ENCODE measurements around the gene TMEM53. TPM values are rescaled to one million over a fixed set of nuclear protein-coding genes. Genes with fewer than 3 reads are reported as not detected.
A peak's percentile ranks its signal among the peaks of the same experiment; 100 is the strongest.

The TMEM53 gene
- total and polyA plus RNA-seq, 2 of the 8 experiments (the other 6 are each of a cell fraction or from before 2014, with no cell fraction given): 6.7 to 27.9 TPM

GRCh38 chr1:44655609-44656008 is 18.7 kb downstream of the TMEM53 start (continued):
- TF ChIP-seq CHD7 (IDR thresholded peaks at IDR 0.05; ENCODE audit: insufficient replicate concordance, low read length) (no peak), SIX5 (IDR thresholded peaks at IDR 0.05; ENCODE audit: low read depth, low read length) (no peak), CTCF (IDR thresholded peaks at IDR 0.05; ENCODE audit: control extremely low read depth in 1 of 3, insufficient read depth in 1 of 3, low read depth in 1 of 3, low read length in 3 of 3) (peak; percentile 86 to 96 (median 92)), NANOG (IDR thresholded peaks at IDR 0.05; ENCODE audit: insufficient read depth, low read depth, low read length, poor library complexity, severe bottlenecking) (no peak), ZNF274 (IDR thresholded peaks at IDR 0.05; ENCODE audit: borderline replicate concordance, extremely low read depth, low read length) (no peak), CEBPB (IDR thresholded peaks at IDR 0.05; ENCODE audit: low read depth, low read length) (no peak), FOSL1 (IDR thresholded peaks at IDR 0.05; ENCODE audit: insufficient read depth, low read depth, low read length) (no peak), PHF8 (conservative IDR thresholded peaks at IDR 0.05; ENCODE audit: low read depth, low read length) (no peak)

Data from H1 (cell line).